CD4-positive, alpha-beta memory T cell (primary cell): Measurements from ENCODE around the gene METTL25B. TPM values are rescaled to one million over a fixed set of nuclear protein-coding genes. Genes with fewer than 3 reads are reported as not detected.
A peak's percentile ranks its signal among the peaks of the same experiment; 100 is the strongest.

Experiments
- CTCF ChIA-PET: fragments of 350-600 bp; sonication (Branson Sonifier 250); formaldehyde crosslinking; loops from one replicate; lab custom pipeline; 2021; ENCODE audit warnings: inconsistent platforms; ENCODE audit not compliant: partially characterized antibody; lab: Charles Lee
- POLR2A ChIA-PET: fragments of 350-600 bp; sonication (Branson Sonifier 250); formaldehyde crosslinking; loops from one replicate; lab custom pipeline; 2021; ENCODE audit not compliant: partially characterized antibody; lab: Charles Lee
- DNase-seq, 5 donors: peaks; one replicate each; pipeline versions ENCODE4 v3.0.0 to v3.0.0-alpha.2; 2020 to 2022; ENCODE audit warnings: mixed read lengths in 1 of 5
- H3K27ac ChIP-seq: one replicate; pipeline ENCODE4 v1.7.0; 2013; ENCODE audit warnings: low read depth, low read length
- H3K27me3 ChIP-seq: 2 replicates; pipeline ENCODE4 v1.7.0; 2013; ENCODE audit warnings: mild to moderate bottlenecking, low read length, moderate library complexity; ENCODE audit not compliant: insufficient read depth
- H3K36me3 ChIP-seq: 2 replicates; pipeline ENCODE4 v1.7.0; 2013; ENCODE audit warnings: mild to moderate bottlenecking, low read length, moderate library complexity; ENCODE audit not compliant: insufficient read depth
- H3K4me1 ChIP-seq: 2 replicates; pipeline ENCODE4 v1.7.0; 2013; ENCODE audit warnings: mild to moderate bottlenecking, low read length, moderate library complexity; ENCODE audit not compliant: insufficient read depth
- H3K4me3 ChIP-seq, 2 donors: one replicate each; pipeline ENCODE4 v1.7.0; 2013; ENCODE audit warnings: low read length in 2 of 2, mild to moderate bottlenecking in 1 of 2
- H3K9me3 ChIP-seq, 2 donors: one replicate each; pipeline ENCODE4 v1.7.0; 2013; ENCODE audit warnings: low read length in 2 of 2, control low read depth in 1 of 2; ENCODE audit not compliant: control insufficient read depth in 1 of 2
- H3K27ac Mint-ChIP-seq, 7 donors: one replicate each; pipeline ENCODE4 v1.8.0; 2020 to 2021; ENCODE audit warnings: mixed read lengths in 7 of 7, mild to moderate bottlenecking in 6 of 7, inconsistent platforms in 3 of 7, moderate library complexity in 3 of 7
- H3K27me3 Mint-ChIP-seq, 2 donors: one replicate each; pipeline ENCODE4 v1.8.0; 2020 to 2021; ENCODE audit warnings: mixed read lengths in 2 of 2
- H3K36me3 Mint-ChIP-seq, 2 donors: one replicate each; pipeline ENCODE4 v1.8.0; 2020 to 2021; ENCODE audit warnings: mixed read lengths in 2 of 2, inconsistent platforms in 1 of 2, mild to moderate bottlenecking in 1 of 2
- H3K4me1 Mint-ChIP-seq, 4 donors: one replicate each; pipeline ENCODE4 v1.8.0; 2020 to 2021; ENCODE audit warnings: mixed read lengths in 4 of 4, mild to moderate bottlenecking in 1 of 4
- H3K4me3 Mint-ChIP-seq, 8 donors: one replicate each; pipeline ENCODE4 v1.8.0; 2020 to 2021; ENCODE audit warnings: mixed read lengths in 8 of 8, mild to moderate bottlenecking in 7 of 8, moderate library complexity in 6 of 8, inconsistent platforms in 3 of 8
- H3K9me3 Mint-ChIP-seq, 8 donors: one replicate each; pipeline ENCODE4 v1.8.0; 2020 to 2021; ENCODE audit warnings: mixed read lengths in 8 of 8, mild to moderate bottlenecking in 5 of 8, inconsistent platforms in 3 of 8, moderate library complexity in 1 of 8
- intact Hi-C: fragments of 100-400 bp; cut with micrococcal nuclease; formaldehyde crosslinking; loops from one replicate; pipeline ENCODE4 v1.15.1; 2023
- polyA plus RNA-seq, 2 donors: library from polyadenylated mRNA; unstranded; fragments of 300-500 nt; fragmentation: Illumina TruSeq; gene quantifications; one replicate each; pipeline ENCODE4 v1.2.3, GENCODE V29; 2021
- total RNA-seq, 2 experiments: library from RNA; stranded (reverse); gene quantifications; one replicate each; pipeline ENCODE4 v1.2.3, GENCODE V29; 2021

The METTL25B gene
- total and polyA plus RNA-seq, 4 experiments from 2014 or later: 4.6 to 35.7 (median 19.0) TPM

DNA sequence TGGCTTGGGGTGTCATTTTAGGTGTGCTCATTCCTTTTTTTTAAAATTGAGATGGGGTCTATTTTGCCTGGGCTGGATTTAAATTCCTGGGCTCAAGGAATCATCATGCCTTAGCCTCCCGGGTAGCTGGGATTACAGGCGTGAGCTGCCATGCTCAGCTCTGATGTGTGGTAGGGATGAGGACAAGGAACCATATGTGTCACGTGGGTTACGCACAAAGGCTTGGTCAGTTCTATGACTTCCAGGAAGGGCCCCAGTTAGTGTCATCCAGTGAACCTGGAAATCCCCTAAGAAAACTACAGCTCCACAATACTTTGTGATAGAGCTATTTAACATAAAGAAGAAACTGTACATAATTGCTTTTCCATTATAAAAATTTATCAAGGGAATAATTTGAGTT is 6.7 kb upstream of the METTL25B start:
- H3K9me3 Mint-ChIP-seq: no peaks in the 10 kb centered on the region
- DNase-seq: no peak
- peaks cover 31 to 47% of the 10 kb centered on the region in 2 donors for H3K36me3 Mint-ChIP-seq
- intact Hi-C loops: no loop called here
- ChIA-PET CTCF (interaction anchor here (0.7 to 14.1 kb wide), 4 partner anchors 10 to 94 kb away, joined by 3 to 146 read pairs (median 6); partner anchors contain the start of gene CRABP2), POLR2A (interaction anchor here (1.2 kb wide), 1 partner anchor 14 kb away, joined by 3 read pairs; no protein-coding TSS in a partner anchor)
- H3K27ac ChIP-seq: no peak overlapping the region
- peaks cover 34% of the 10 kb centered on the region for H3K4me1 ChIP-seq
- H3K27me3 ChIP-seq: no peaks in the 10 kb centered on the region
- H3K4me3 Mint-ChIP-seq: no peak overlapping the region
- peaks cover 0 to 20% (median 13%) of the 10 kb centered on the region in 4 donors for H3K4me1 Mint-ChIP-seq
- no peak overlapping the region for H3K27ac Mint-ChIP-seq
- H3K27me3 Mint-ChIP-seq: no peaks in the 10 kb centered on the region
- peaks cover 44% of the 10 kb centered on the region for H3K36me3 ChIP-seq
- H3K9me3 ChIP-seq: no peaks in the 10 kb centered on the region
- no peak overlapping the region for H3K4me3 ChIP-seq

DNA sequence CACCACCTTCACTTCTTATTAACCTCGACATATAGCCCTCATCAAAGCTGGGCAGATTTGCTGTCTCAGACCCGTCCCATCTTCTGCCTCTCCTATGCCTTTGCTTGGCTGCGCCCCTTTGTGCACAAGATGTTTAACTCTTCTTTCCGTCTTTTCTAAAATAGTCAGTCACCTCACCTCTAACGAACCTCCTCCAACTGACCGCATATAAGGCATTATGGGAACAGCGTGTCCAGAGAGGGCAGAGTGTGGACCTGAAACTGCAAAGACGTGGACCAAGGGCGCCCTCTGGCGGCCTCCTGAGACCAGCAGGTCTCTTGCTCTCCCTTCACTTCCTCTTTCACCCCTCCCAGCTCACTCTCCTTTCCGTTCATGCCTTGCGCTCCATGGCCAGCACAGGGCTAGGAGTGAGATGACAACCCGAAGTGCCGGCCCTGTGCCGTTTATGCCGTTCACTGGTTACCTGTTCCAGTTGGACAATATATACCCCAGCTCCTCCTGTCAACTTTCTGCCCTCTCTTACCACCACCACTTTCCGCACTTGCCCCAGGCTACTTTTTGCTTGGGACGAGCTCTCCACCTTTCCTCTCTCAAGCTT is 2.5 kb upstream of the METTL25B start:
- Mint-ChIP-seq H3K36me3 (peaks cover 22 to 43% of the 10 kb centered on the region in 2 donors), H3K4me1 (peaks cover 11 to 24% (median 15%) of the 10 kb centered on the region in 4 donors), H3K4me3 (no peak overlapping the region), H3K27me3 (no peaks in the 10 kb centered on the region), H3K27ac (no peak overlapping the region), H3K9me3 (no peaks in the 10 kb centered on the region)
- ChIA-PET CTCF (interaction anchor here (0.6 to 6.9 kb wide), 49 partner anchors 8 to 369 kb away, joined by 3 to 314 read pairs (median 7); partner anchors contain the start of genes CRABP2, HDGF, INSRR and MRPL24), POLR2A (interaction anchor here (0.7 to 7.8 kb wide), 17 partner anchors 10 to 221 kb away, joined by 3 to 126 read pairs (median 4); partner anchors contain the start of genes HDGF, MRPL24, NTRK1 and PRCC)
- intact Hi-C loops: loop anchor here (1.0 to 5.0 kb wide), 5 partner anchors 36 to 167 kb away; partner anchors contain the start of gene NTRK1
- H3K27ac ChIP-seq: peak overlapping the region; percentile 90
- H3K4me1 ChIP-seq: peaks cover 54% of the 10 kb centered on the region
- H3K27me3 ChIP-seq: no peaks in the 10 kb centered on the region
- no peaks in the 10 kb centered on the region for H3K9me3 ChIP-seq
- DNase-seq: peak; percentile 73 to 79 (median 77)
- peaks cover 40% of the 10 kb centered on the region for H3K36me3 ChIP-seq
- peak overlapping the region; percentile 8 to 99 for H3K4me3 ChIP-seq

DNA sequence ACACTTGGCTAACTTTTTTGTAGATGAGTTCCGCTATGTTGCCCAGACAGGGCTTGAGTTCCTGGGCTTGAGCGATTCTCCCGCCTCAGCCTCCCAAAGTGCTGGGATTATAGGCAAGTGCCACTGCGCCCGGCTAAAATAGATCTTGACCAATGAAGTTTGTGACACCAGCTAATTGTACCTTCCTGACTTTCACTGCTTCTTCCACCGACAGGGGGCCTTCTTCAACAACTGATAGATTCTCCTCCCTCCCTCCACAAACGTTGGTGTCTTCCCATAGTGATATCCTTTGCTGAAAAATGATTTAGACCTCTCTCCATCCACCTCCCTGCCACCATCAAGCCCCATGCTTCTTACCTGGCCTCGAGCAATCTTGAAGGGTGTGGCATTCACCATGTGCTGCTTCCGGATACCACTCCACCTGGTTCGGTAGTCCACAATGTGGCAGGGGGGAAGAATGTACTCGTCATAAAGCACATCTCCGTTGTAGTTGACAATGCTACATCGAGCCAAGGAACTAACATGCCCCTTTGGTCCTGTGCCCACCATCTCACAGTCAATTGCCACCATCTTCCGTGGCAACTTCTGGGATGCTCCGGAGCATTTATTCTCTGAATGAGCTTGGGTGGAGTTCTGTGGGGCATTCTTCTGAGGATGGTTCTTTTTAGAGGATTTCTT is 1.6 kb upstream of the METTL25B start:
- Mint-ChIP-seq H3K4me3 (no peak overlapping the region), H3K36me3 (peaks cover 16 to 35% of the 10 kb centered on the region in 2 donors), H3K27ac (peak overlapping the region in 1 of 7 donors; percentile 98), H3K4me1 (peaks cover 11 to 24% (median 15%) of the 10 kb centered on the region in 4 donors), H3K9me3 (no peaks in the 10 kb centered on the region), H3K27me3 (no peaks in the 10 kb centered on the region)
- DNase-seq: peak; percentile 48 to 64 (median 59)
- intact Hi-C loops: loop anchor here (1.0 to 5.0 kb wide), 4 partner anchors 37 to 166 kb away; partner anchors contain the start of gene NTRK1
- Histone ChIP-seq H3K36me3 (peaks cover 31% of the 10 kb centered on the region), H3K4me3 (peak overlapping the region; percentile 96 to 99), H3K9me3 (no peaks in the 10 kb centered on the region), H3K4me1 (peaks cover 54% of the 10 kb centered on the region), H3K27ac (peak overlapping the region; percentile 90), H3K27me3 (no peaks in the 10 kb centered on the region)
- POLR2A ChIA-PET: interaction anchor here (0.9 to 7.8 kb wide), 20 partner anchors 10 to 226 kb away, joined by 3 to 126 read pairs (median 6); partner anchors contain the start of genes CRABP2, HDGF, MEF2D and MRPL24
- CTCF ChIA-PET: interaction anchor here (0.6 to 6.9 kb wide), 49 partner anchors 9 to 370 kb away, joined by 3 to 314 read pairs (median 7); partner anchors contain the start of genes CRABP2, HDGF, INSRR and MRPL24

- no peak for DNase-seq
- H3K4me1 ChIP-seq: peaks cover 54% of the 10 kb centered on the region
- POLR2A ChIA-PET: interaction anchor here (0.7 to 7.8 kb wide), 15 partner anchors 8 to 136 kb away, joined by 3 to 126 read pairs (median 20); partner anchors contain the start of genes CRABP2, HDGF, MRPL24 and NAXE
- peaks cover 28% of the 10 kb centered on the region for H3K36me3 ChIP-seq
- Mint-ChIP-seq H3K4me3 (no peak overlapping the region), H3K4me1 (peaks cover 11 to 24% (median 15%) of the 10 kb centered on the region in 4 donors), H3K36me3 (peaks cover 16 to 32% of the 10 kb centered on the region in 2 donors), H3K27me3 (no peaks in the 10 kb centered on the region), H3K9me3 (no peaks in the 10 kb centered on the region), H3K27ac (peak overlapping the region in 3 of 7 donors; percentile 94 to 99 (median 98))
- peak overlapping the region; percentile 96 to 99 for H3K4me3 ChIP-seq
- no peaks in the 10 kb centered on the region for H3K27me3 ChIP-seq
- intact Hi-C loops: loop anchor here (5.0 kb wide), 1 partner anchor 100 kb away; no protein-coding TSS in a partner anchor
- H3K27ac ChIP-seq: peak overlapping the region; percentile 90
- CTCF ChIA-PET: interaction anchor here (1.3 to 6.9 kb wide), 26 partner anchors 9 to 200 kb away, joined by 3 to 314 read pairs (median 16); partner anchors contain the start of genes CRABP2, HDGF, INSRR and MRPL24
- H3K9me3 ChIP-seq: no peaks in the 10 kb centered on the region
Measured at GRCh38 chr1:156727492-156727891, 777 bp upstream of the METTL25B start.

DNA sequence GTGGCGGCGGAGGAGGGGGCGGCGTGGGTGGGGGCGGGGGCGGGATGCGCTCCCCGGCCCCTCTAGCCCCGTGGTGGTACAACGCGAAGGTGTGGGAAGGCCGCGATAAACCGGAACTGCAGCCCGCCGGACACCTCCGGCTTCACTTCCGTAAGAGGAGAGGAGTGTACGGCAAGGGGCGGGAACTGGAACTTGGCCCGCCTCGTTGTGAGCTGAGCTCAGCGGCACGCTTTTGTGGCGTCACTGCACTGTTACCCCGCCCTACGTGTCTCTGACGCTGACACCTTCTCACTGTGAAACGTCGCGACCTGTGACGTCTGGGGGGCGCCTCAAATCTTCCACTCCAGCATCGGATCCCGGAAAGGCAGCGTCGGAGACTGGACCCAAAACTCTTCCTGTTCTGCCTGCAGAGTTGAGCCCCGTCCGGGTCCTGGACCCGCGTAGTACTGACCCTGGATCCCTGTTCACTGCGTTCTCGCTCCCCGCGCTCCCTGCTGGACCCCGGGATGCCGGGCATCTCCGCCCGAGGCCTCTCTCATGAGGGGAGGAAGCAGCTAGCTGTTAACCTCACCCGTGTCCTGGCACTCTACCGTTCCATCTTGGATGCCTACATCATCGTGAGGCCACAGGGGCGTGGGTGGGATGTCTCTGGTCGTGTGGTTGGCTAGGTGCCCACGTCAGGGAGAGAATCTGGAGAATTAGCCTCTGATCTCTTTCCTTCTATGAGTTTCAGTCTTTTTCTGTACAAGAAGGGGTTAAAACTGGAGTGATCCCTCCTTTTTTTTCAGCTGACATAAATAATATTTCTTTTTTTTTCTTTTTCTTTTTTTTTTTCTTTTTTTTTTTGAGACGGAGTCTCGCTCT is 562 bp downstream of the METTL25B start, which contains the start of gene ISG20L2:
Gene ISG20L2 (minus strand): TSS at position 168 of the 864 bp plus-strand sequence. CDS start 1,114 bp downstream, outside the sequence.
- Histone ChIP-seq H3K36me3 (peaks cover 16% of the 10 kb centered on the region), H3K4me1 (peaks cover 47% of the 10 kb centered on the region), H3K9me3 (no peaks in the 10 kb centered on the region), H3K27me3 (no peaks in the 10 kb centered on the region), H3K27ac (peak within 1 kb of the TSS; percentile 90), H3K4me3 (peak within 1 kb of the TSS; percentile 96 to 99)
- intact Hi-C loops: loop anchor here (1.0 to 5.0 kb wide), 7 partner anchors 12 to 224 kb away; partner anchors contain the start of genes HDGF, MRPL24, PRCC and SH2D2A
- DNase-seq: peak; percentile 92 to 99 (median 96)
- ChIA-PET CTCF (interaction anchor here (0.7 to 6.9 kb wide), 15 partner anchors 8 to 162 kb away, joined by 3 to 314 read pairs (median 16); partner anchors contain the start of genes CRABP2, HDGF, INSRR and MRPL24), POLR2A (interaction anchor here (0.6 to 7.8 kb wide), 20 partner anchors 9 to 228 kb away, joined by 3 to 126 read pairs (median 6); partner anchors contain the start of genes CRABP2, HDGF, MEF2D and MRPL24)
- no peaks in the 10 kb centered on the region for H3K9me3 Mint-ChIP-seq
- H3K27me3 Mint-ChIP-seq: no peaks in the 10 kb centered on the region
- H3K4me1 Mint-ChIP-seq: peaks cover 8 to 19% (median 10%) of the 10 kb centered on the region in 4 donors
- no peak within 1 kb of the TSS for H3K4me3 Mint-ChIP-seq
- peaks cover 8 to 28% of the 10 kb centered on the region in 2 donors for H3K36me3 Mint-ChIP-seq
- peak within 1 kb of the TSS in 3 of 7 donors; percentile 94 to 99 (median 98) for H3K27ac Mint-ChIP-seq
